Measurements from ENCODE around the gene KLHL10.

Gene KLHL10

DNA sequence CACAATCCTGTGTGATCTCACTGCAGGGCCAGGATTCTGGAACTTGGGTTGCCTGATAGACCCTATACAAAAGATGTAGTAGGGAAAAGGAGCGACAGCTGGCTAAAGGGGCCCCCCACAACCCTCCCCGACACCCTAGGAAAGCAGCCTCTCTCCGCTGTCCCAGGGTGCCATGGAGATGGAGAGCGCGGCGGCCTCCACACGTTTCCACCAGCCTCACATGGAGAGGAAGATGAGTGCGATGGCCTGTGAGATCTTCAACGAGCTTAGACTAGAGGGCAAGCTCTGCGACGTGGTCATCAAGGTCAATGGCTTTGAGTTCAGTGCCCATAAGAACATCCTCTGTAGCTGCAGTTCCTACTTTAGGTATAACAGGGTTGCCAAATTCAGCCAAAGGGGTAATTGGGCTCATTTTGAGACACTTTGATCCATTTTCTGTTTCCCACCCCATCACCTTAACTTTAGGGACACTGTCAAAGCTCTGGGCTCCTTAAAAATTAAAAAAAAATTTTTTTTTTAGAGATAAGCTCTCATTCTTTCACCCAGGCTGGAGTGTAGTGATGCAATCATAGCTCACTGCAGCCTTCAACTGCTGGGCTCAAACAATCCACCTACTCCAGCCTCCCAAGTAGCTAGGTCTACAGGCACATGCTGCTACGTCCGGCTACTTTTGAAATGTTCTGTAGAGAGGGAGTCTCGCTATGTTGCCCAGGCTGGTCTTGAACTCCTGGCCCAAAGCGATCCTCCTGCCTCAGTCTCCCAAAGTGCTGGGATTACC lies at the start of gene KLHL10:
Gene KLHL10 (plus strand): TSS at position 65 of the 778 bp plus-strand sequence. CDS start 108 bp downstream, at position 173.
- no peak for DNase-seq

DNA sequence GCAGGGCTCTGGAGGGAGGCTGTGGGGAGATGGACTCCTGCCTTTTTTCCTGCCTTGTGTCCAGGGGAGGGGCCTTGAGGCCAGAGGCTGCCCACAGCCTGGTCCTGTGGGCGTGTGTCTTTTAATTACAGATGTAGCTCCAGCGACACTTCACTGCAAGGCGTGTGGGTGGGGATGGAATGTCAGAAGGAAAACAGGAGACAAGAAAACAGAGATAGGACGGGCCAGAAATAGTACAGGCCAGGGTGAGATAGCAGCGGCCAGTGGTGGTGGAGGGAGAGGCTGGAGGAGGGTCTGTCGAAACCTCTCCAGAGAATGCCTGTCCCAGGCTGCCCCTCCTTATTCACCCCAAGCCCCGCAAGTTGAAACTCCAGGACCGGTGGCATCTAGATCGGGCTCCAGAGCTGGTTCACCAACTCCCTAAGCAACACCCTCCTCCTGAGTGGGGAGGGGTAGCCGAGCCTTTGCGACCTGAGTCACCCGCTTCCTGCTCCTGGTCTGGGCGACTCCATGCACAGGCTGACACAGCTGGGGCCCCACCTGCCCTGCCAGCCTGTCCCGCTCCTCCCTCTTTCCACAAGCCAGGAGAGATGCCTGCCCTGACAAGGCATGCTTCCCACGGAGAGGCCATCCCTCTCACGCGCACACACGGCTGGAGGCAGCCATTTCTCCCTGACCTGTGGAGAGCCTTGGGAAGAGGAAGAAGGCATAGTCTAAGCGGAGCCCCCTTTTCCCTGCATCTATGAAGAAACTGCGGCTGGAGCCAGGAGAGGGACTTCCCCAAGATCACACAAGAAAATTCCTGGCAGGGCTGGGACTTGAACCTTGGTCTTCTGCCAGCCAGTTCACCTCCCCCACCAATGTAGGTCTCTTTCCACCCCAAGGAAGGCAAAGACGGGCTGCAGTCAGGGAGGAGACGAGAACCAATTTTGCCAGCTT lies 44.5 kb upstream of the KLHL10 start:
- no peak for DNase-seq

- no peak for DNase-seq
Observed at GRCh38 chr17:41793784-41794539, 43.7 kb upstream of the KLHL10 start.

GRCh38 chr17:41794540-41794975 lies 43.1 kb upstream of the KLHL10 start:
- DNase-seq, result no peak

GRCh38 chr17:41796121-41796895 lies 41.3 kb upstream of the KLHL10 start:
- no peak for DNase-seq

DNA sequence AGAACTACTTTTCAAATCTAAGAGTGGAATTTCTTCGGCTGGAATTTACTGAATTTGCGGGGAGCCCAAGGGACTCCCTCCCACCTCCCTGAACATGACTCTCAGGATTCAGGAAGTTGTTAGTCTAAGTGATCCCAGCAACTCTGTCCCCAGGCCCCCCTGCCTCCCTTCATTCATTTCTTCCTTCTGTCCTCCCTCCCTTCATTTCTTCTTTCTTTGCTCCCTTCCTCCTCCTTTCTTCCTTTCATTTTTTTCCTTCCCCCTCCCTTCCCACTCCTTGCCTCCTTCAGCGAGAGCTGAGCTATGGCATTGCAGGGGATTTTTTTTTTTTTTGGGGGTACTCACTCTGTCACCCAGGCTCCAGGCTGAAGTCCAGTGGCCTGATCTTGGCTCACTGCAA lies 40.2 kb upstream of the KLHL10 start:
- no peak for DNase-seq

- no peak for DNase-seq
Observed at GRCh38 chr17:41799366-41799765, 38.3 kb upstream of the KLHL10 start.

DNA sequence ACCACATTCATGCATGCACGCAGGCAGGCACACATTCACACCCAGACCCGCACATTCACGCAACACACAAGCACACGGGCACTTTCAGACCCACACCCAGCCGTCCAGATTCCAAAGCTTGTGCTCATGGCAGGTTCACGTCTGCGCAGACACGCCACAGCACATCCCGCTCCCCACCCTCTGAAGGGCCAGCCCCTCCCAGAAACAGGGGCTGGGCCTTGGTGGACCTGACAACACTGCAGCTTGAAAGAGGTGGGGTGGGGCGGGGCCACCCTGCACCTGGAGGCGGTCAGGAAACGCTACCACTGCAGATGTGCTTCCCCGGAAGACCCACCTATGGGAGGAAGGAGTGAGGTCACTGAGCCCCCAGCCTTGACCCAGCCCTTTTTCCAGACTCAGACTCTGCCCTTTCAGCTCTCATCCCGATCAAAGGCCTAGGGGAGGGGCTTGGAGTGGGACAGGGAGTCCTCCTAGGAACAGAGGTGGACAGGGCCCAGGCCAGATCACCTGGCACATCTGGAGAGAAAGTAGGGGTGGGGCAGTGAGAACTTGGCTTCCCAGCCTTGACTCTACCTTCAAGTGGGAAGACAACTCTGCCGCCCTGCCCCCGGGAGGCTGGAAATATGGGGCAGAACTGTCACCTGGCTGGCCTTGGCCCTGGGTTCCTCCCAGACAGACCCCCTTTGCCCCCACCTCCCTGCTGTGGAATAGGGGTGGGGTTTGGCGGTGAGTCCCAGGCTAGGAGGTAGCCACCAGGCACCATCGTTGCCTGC lies 36.8 kb upstream of the KLHL10 start:
- DNase-seq, result no peak

GRCh38 chr17:41801374-41802271 lies 36.0 kb upstream of the KLHL10 start:
- DNase-seq, result no peak

- DNase-seq, result no peak
Observed at GRCh38 chr17:41803049-41804020, 34.3 kb upstream of the KLHL10 start.

DNA sequence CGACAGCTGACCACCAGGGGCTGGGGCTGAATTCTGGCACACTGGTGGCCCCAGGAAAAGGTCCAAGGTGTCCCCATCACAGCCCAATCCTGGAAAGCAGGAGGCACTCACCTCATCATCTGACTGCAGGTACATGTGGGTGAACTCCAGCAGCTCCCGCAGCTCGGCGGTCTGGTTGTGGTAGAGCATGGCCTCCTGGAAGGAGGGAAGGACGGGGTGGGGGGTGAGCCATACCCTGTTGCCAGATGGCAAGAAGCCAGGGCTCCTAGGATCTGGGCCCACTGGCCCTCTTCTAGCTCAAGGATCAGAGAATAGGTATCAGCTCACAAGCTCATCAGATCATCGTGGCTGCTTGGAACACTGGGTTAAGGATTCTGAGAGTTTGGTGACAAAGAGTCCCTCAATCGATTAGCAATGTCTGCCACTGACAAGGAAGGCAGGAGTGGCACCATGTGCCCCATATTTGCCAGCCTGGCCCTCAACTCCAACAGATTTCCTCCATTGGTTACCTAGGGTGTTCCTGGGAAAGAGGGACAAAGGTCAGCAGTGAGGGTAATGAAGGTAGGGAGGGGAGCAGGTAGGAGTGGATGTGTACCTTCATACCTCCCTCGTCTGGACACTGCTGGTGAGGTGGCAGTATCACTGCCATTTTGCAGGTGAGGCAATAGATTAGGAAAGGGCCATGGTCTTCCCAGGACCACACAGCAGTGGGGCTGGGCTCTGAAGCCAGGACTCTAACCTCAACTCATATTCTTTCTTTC lies 30.8 kb upstream of the KLHL10 start:
- DNase-seq, result no peak

GRCh38 chr17:41810659-41811548 lies 26.7 kb upstream of the KLHL10 start:
- DNase-seq, result no peak

DNA sequence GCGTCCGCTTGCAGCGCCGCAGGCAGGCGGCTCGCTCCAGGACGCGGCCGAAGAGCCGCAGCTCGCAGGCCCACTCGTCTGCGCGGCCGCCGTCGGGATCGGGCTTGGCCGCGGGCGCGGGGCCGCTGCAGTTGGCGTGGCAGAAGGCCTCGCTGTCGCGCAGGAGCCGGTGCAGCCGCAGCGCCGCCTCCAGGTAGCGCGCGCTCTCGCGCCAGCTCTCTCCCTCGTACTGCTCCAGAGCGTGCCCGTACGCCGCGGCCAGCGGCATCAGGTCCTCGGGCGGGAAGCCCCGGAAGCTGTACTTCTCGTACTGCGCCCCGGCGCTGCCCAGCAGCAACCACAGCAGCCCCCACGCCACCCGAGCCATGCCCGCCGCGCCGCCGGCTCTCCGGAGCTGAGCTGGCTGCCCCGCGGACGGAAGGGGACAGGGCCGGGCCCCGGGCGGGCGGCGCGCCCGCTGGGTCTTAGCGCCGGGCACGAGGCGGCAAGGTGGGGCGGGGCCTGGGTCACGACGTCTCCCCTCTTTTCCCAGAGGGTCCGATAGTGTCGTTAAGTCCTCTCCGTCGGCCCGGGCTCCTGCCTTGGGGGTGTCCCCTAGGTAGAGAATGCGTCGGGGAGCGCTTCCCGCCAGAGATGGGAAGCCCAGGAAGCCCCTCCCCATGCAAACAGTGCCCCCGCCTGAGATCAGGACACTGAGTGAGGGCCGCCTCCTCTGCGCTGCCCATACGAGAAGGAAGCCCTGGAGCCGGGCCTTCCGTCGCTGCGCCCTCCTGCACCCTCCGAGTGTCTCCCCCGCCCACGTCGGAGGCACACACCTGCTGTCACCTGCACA lies 25.9 kb upstream of the KLHL10 start, which contains the start of gene P3H4:
Gene P3H4 (minus strand): TSS at position 401 of the 832 bp plus-strand sequence. CDS start 34 bp downstream, at position 367.
- peak; percentile 54 for DNase-seq

GRCh38 chr17:41812381-41813151 lies 25.1 kb upstream of the KLHL10 start, which contains the start of gene FKBP10:
TSS of gene FKBP10 (plus strand) at chr17:41813004. CDS start at chr17:41813035, 31 bp downstream.
- DNase-seq, result peak; percentile 70

DNA sequence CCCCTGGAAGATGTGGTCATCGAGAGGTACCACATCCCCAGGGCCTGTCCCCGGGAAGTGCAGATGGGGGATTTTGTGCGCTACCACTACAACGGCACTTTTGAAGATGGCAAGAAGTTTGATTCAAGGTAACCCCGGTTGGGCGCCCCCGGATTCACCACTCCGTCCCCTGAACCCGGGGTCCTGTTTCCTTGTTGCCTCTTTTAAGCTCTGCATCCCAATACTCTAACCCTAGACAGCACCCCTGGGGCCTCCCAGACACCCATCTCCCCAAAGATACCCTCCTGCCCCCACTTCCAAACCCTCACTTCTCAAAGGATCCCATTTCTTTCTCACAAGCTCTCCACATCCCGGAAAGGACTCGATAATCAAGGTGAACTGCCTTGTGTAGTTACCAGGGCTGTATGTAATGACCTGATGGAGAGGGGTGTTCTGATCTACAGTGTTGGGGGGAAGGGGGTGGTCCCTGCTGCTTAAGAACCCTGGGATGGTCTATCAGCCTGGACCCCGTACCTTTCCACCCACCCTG lies 24.4 kb upstream of the KLHL10 start:
- DNase-seq, result no peak

Measured in GOT3 (cell line).